Stimulated activated naive B cell treated with anti-CD40 and anti-IgM and Interleukin-4, amounts not matched to agents 10 μg/mL and 1 μg/mL and 100 μg/mL, for 72 hours (primary cell): ENCODE measurements around the gene MICAL1.
A peak's percentile ranks its signal among the peaks of the same experiment; 100 is the strongest.
"Not testable (repeated sequence)": the region's sequence is repeated elsewhere in the genome, so short reads cannot be mapped to it uniquely, and the experiment has no call there.

Experiments used
- ATAC-seq, 2 donors: fragments of 150-1000 bp; cut with Tn5 transposase; replicated peaks; 2 replicates each; pipeline ENCODE4 v1.10.0; 2021; ENCODE audit warnings: moderate library complexity in 1 of 2
- DNase-seq: peaks from one replicate; pipeline ENCODE4 v3.0.0; 2021
- H3K27ac Mint-ChIP-seq: one replicate; pipeline ENCODE4 v1.8.0; 2022; ENCODE audit warnings: mild to moderate bottlenecking, mixed read lengths
- H3K27me3 Mint-ChIP-seq, 2 donors: one replicate each; pipeline ENCODE4 v1.8.0; 2022; ENCODE audit warnings: mixed read lengths in 2 of 2
- H3K36me3 Mint-ChIP-seq, 2 donors: one replicate each; pipeline ENCODE4 v1.8.0; 2022; ENCODE audit warnings: mixed read lengths in 2 of 2, mild to moderate bottlenecking in 1 of 2
- H3K4me1 Mint-ChIP-seq, 2 donors: one replicate each; pipeline ENCODE4 v1.8.0; 2022; ENCODE audit warnings: mixed read lengths in 2 of 2, mild to moderate bottlenecking in 1 of 2
- H3K4me3 Mint-ChIP-seq, 2 donors: one replicate each; pipeline ENCODE4 v1.8.0; 2022; ENCODE audit warnings: mild to moderate bottlenecking in 2 of 2, mixed read lengths in 2 of 2, moderate library complexity in 1 of 2
- H3K9me3 Mint-ChIP-seq, 2 donors: one replicate each; pipeline ENCODE4 v1.8.0; 2022; ENCODE audit warnings: mixed read lengths in 2 of 2, mild to moderate bottlenecking in 1 of 2

Gene MICAL1

GRCh38 chr6:109467696-109468095 is 12.1 kb upstream of the MICAL1 start:
- ATAC-seq: no peak

GRCh38 chr6:109466212-109466923 is 10.8 kb upstream of the MICAL1 start:
- peaks cover 42 to 77% of the 10 kb centered on the region in 2 donors for H3K4me1 Mint-ChIP-seq
- H3K36me3 Mint-ChIP-seq: peaks cover 57 to 81% of the 10 kb centered on the region in 2 donors
- peak; percentile 61 to 81 for ATAC-seq
- peak overlapping the region; percentile 26 for H3K27ac Mint-ChIP-seq
- no peaks in the 10 kb centered on the region for H3K27me3 Mint-ChIP-seq
- no peak for DNase-seq
- peak overlapping the region; percentile 2 to 21 for H3K4me3 Mint-ChIP-seq
- H3K9me3 Mint-ChIP-seq: peaks cover 0 to 4% of the 10 kb centered on the region in 2 donors

More at GRCh38 chr6:109467696-109468095, 12.1 kb upstream of the MICAL1 start:
- Mint-ChIP-seq H3K9me3 (no peaks in the 10 kb centered on the region), H3K4me1 (peaks cover 47 to 81% of the 10 kb centered on the region in 2 donors), H3K27ac (no peak overlapping the region), H3K4me3 (no peak overlapping the region), H3K36me3 (peaks cover 59 to 84% of the 10 kb centered on the region in 2 donors), H3K27me3 (no peaks in the 10 kb centered on the region)
- DNase-seq: no peak

DNA sequence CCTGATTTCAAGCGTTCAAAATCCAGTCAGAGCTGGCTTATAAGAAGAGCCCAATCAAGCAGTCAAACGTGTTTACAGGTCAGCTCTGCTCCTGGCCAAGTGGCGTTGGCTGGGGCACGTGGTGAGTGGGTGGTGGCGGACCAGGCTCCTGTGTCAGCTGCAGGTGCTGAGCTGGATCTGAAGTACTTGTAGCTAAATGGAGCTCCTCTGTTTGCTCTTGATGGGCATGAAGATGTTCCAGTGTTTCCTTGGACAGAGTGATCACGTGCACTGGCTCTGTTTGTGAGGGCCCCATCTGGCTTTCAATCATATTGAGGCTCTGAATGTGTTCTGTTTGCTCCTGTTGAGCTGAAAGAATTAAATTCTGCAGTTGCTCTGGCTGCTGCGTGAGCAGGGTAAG is 10.2 kb upstream of the MICAL1 start:
- no peak for DNase-seq
- Mint-ChIP-seq H3K4me3 (peak overlapping the region in 1 of 2 donors; percentile 7), H3K36me3 (peaks cover 57 to 81% of the 10 kb centered on the region in 2 donors), H3K27ac (peak overlapping the region; percentile 66), H3K4me1 (peaks cover 43 to 71% of the 10 kb centered on the region in 2 donors), H3K27me3 (no peaks in the 10 kb centered on the region), H3K9me3 (peaks cover 1 to 4% of the 10 kb centered on the region in 2 donors)
- peak in 1 of 2 donors; percentile 20 for ATAC-seq

DNA sequence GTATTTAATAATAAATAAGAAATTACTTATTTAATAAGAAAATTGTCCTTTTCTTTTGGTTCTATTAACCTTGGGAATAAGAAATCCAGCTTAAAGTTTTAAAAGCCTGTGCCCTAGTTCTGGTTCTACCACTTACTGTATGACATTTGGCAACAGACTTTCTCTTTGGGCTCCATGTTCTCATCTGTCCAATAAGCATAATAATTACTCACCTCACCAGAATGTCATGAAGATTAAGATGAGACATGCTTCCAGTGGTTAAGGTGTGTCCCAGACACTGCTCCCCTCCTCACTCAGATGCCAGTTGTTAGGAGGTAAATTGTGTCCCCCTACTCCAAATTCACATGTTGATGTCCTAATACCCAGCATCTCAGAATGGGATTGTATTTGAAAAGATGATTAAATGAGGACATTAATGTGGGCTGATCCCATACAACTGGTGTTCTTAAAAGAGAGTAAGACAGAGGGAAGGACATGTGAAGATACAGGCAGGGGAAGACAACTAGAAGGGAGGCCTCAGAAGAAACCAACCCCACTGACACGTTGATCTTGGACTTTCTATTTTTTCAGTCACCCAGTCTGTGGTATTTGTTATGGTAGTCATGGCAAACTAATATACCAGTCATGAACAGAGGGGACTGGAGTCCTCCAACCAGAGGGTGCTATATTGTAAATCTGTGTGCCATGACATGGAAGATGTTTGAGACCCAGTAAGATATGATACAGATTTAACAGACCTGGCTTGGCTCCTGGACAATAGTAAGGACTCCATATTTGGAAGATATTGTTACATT is 6.4 kb upstream of the MICAL1 start:
- ATAC-seq: no peak
- Mint-ChIP-seq H3K27me3 (no peaks in the 10 kb centered on the region), H3K36me3 (peaks cover 32 to 59% of the 10 kb centered on the region in 2 donors), H3K4me3 (no peak overlapping the region), H3K27ac (peak overlapping the region; percentile 86), H3K4me1 (peaks cover 45 to 76% of the 10 kb centered on the region in 2 donors), H3K9me3 (peaks cover 1 to 4% of the 10 kb centered on the region in 2 donors)
- no peak for DNase-seq

- not testable (repeated sequence) for H3K27ac Mint-ChIP-seq, DNase-seq, H3K27me3 Mint-ChIP-seq, H3K4me3 Mint-ChIP-seq, ATAC-seq, H3K9me3 Mint-ChIP-seq
- Mint-ChIP-seq H3K4me1 (peaks cover 46 to 77% of the 10 kb centered on the region in 2 donors), H3K36me3 (peaks cover 29 to 57% of the 10 kb centered on the region in 2 donors)
Observed at GRCh38 chr6:109461205-109461604, 5.6 kb upstream of the MICAL1 start.

GRCh38 chr6:109460161-109460829 is 4.7 kb upstream of the MICAL1 start:
- Mint-ChIP-seq H3K27me3 (no peaks in the 10 kb centered on the region), H3K4me3 (no peak overlapping the region), H3K27ac (peak overlapping the region; percentile 49), H3K4me1 (peaks cover 38 to 71% of the 10 kb centered on the region in 2 donors), H3K9me3 (peaks cover 1 to 4% of the 10 kb centered on the region in 2 donors), H3K36me3 (peaks cover 24 to 49% of the 10 kb centered on the region in 2 donors)
- ATAC-seq (no peak), DNase-seq (no peak)

GRCh38 chr6:109458774-109459531 is 3.4 kb upstream of the MICAL1 start:
- Mint-ChIP-seq H3K4me3 (peak overlapping the region; percentile 7 to 35), H3K4me1 (peaks cover 36 to 68% of the 10 kb centered on the region in 2 donors), H3K27me3 (no peaks in the 10 kb centered on the region), H3K9me3 (peaks cover 1 to 4% of the 10 kb centered on the region in 2 donors), H3K36me3 (peaks cover 21 to 52% of the 10 kb centered on the region in 2 donors), H3K27ac (peak overlapping the region; percentile 82)
- peak; percentile 45 to 47 for ATAC-seq
- peak; percentile 67 for DNase-seq

- ATAC-seq (no peak), DNase-seq (no peak)
- peak overlapping the region; percentile 85 for H3K27ac Mint-ChIP-seq
- peak overlapping the region in 1 of 2 donors; percentile 81 for H3K4me3 Mint-ChIP-seq
- peaks cover 1 to 4% of the 10 kb centered on the region in 2 donors for H3K9me3 Mint-ChIP-seq
- H3K36me3 Mint-ChIP-seq: peaks cover 24 to 54% of the 10 kb centered on the region in 2 donors
- H3K27me3 Mint-ChIP-seq: no peaks in the 10 kb centered on the region
- H3K4me1 Mint-ChIP-seq: peaks cover 41 to 74% of the 10 kb centered on the region in 2 donors
Observed at GRCh38 chr6:109457562-109457996, 2.0 kb upstream of the MICAL1 start.

GRCh38 chr6:109456710-109457561 is 1.4 kb upstream of the MICAL1 start:
- DNase-seq (no peak), ATAC-seq (no peak)
- peaks cover 24 to 54% of the 10 kb centered on the region in 2 donors for H3K36me3 Mint-ChIP-seq
- peak overlapping the region; percentile 81 to 96 for H3K4me3 Mint-ChIP-seq
- peak overlapping the region; percentile 85 for H3K27ac Mint-ChIP-seq
- H3K4me1 Mint-ChIP-seq: peaks cover 39 to 74% of the 10 kb centered on the region in 2 donors
- no peaks in the 10 kb centered on the region for H3K27me3 Mint-ChIP-seq
- peaks cover 1 to 2% of the 10 kb centered on the region in 2 donors for H3K9me3 Mint-ChIP-seq

- peak overlapping the region; percentile 88 for H3K27ac Mint-ChIP-seq
- DNase-seq: no peak
- H3K4me1 Mint-ChIP-seq: peaks cover 41 to 77% of the 10 kb centered on the region in 2 donors
- H3K4me3 Mint-ChIP-seq: peak overlapping the region; percentile 81 to 96
- peaks cover 0 to 1% of the 10 kb centered on the region in 2 donors for H3K9me3 Mint-ChIP-seq
- H3K36me3 Mint-ChIP-seq: peaks cover 24 to 54% of the 10 kb centered on the region in 2 donors
- no peaks in the 10 kb centered on the region for H3K27me3 Mint-ChIP-seq
- peak in 1 of 2 donors; percentile 1 for ATAC-seq
Observed at GRCh38 chr6:109456111-109456583, 575 bp upstream of the MICAL1 start.

GRCh38 chr6:109454496-109455436 is 806 bp downstream of the MICAL1 start:
- Mint-ChIP-seq H3K9me3 (no peaks in the 10 kb centered on the region), H3K27me3 (no peaks in the 10 kb centered on the region), H3K36me3 (peaks cover 27 to 58% of the 10 kb centered on the region in 2 donors), H3K4me1 (peaks cover 48 to 82% of the 10 kb centered on the region in 2 donors), H3K4me3 (peak overlapping the region; percentile 93 to 96), H3K27ac (peak overlapping the region; percentile 100)
- DNase-seq (peak; percentile 86), ATAC-seq (peak; percentile 62 to 64)
